Bronchial epithelial cell (primary cell): ENCODE data around the gene MRGPRX2. TPM values are rescaled to one million over a fixed set of nuclear protein-coding genes. Genes with fewer than 3 reads are reported as not detected.

Source experiments
- DNase-seq: peaks from one replicate; pipeline ENCODE4 v3.0.0-alpha.2; 2010; ENCODE audit warnings: low read depth
- FAIRE-seq: peaks from 2 replicates; lab custom pipeline; 2011; peaks lifted over from hg19 to GRCh38; lab: Jason Lieb, UNC
- H3K27me3 ChIP-seq: 2 replicates; pipeline ENCODE4 v1.5.1; 2011; ENCODE audit warnings: low read length; ENCODE audit not compliant: control insufficient read depth, insufficient read depth
- H3K36me3 ChIP-seq: 2 replicates; pipeline ENCODE4 v1.5.1; 2011; ENCODE audit warnings: low read length; ENCODE audit not compliant: control insufficient read depth, insufficient read depth
- H3K4me3 ChIP-seq: 2 replicates; pipeline ENCODE4 v1.5.1; 2011; ENCODE audit warnings: mild to moderate bottlenecking, low read depth, low read length, control low read depth
- CTCF ChIP-seq: IDR thresholded peaks from 2 replicates; pipeline ENCODE4 v1.5.1; 2011; ENCODE audit warnings: mild to moderate bottlenecking, moderate library complexity, low read length, control low read depth, inconsistent platforms; ENCODE audit not compliant: insufficient read depth, severe bottlenecking
- total RNA-seq: library from RNA; depleted of rRNA; stranded (reverse); fragments of >200 nt; gene quantifications from 2 replicates; pipeline ENCODE4 v1.2.1, GENCODE V29; 2014

MRGPRX2 gene
- total RNA-seq, 1 donor from 2014 or later = not detected

GRCh38 chr11:19018901-19019300 is 41.6 kb downstream of the MRGPRX2 start:
- DNase-seq (peak; percentile 33), FAIRE-seq (no peak)
- TF ChIP-seq CTCF = no peak
- Histone ChIP-seq H3K36me3 (no peaks in the 10 kb centered on the region), H3K4me3 (no peak overlapping the region), H3K27me3 (no peaks in the 10 kb centered on the region)

GRCh38 chr11:19013181-19013857 is 47.2 kb downstream of the MRGPRX2 start:
- FAIRE-seq (no peak), DNase-seq (peak; percentile 8)
- TF ChIP-seq CTCF = no peak
- H3K4me3 ChIP-seq = no peak overlapping the region
- no peaks in the 10 kb centered on the region for H3K36me3 ChIP-seq
- no peaks in the 10 kb centered on the region for H3K27me3 ChIP-seq

GRCh38 chr11:19012636-19013035 is 47.9 kb downstream of the MRGPRX2 start:
- no peak overlapping the region for H3K4me3 ChIP-seq
- TF ChIP-seq CTCF = no peak
- H3K36me3 ChIP-seq = no peaks in the 10 kb centered on the region
- DNase-seq = no peak
- H3K27me3 ChIP-seq = no peaks in the 10 kb centered on the region
- no peak for FAIRE-seq

Other genes with a start within 250 kb of the MRGPRX2 start
- not detected in 2 replicates for gene MRGPRX1, start 121.3 kb downstream of the MRGPRX2 start, total RNA-seq
- gene ZDHHC13, start 56.5 kb upstream of the MRGPRX2 start, total RNA-seq = 21.6 and 34.4 TPM in 2 replicates
- gene CSRP3, start 141.3 kb upstream of the MRGPRX2 start, total RNA-seq = not detected in 2 replicates
- 0.26 TPM in 2 replicates for gene E2F8, start 180.2 kb upstream of the MRGPRX2 start, total RNA-seq